ENCODE measurements around the gene PDC. TPM values are rescaled to one million over a fixed set of nuclear protein-coding genes. Genes with fewer than 3 reads are reported as not detected.

Gene PDC
- total and polyA plus RNA-seq, 9 of the 15 experiments (the other 6 are each of a cell fraction or from before 2014, with no cell fraction given), result not detected

DNA sequence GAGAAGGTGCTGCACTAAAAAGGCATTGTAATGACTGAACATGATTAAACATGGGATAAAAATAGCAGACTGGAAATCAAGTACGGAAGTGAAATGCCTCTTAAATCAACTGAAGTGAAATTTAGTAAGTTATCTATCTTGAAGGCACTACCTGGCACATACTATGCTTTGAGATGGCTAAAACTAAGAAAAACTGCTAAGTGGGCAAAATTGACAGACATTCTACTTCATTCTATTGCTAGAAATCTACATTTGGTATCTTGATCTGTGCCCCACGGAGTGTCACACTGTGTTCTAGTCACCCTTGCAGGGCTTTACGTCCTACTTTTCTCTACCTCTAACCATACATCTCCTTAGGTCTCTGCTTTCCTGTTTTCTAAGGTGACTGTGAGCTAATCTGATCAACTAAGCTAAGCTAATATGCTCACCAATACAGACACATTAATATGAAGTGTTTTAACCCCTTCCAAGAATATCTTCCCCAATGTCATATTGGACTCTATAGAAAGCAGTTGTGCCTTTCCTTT, 4.1 kb downstream of the PDC start:
- DNase-seq (ENCODE audit: extremely low read depth in 1 of 4, low spot score in 3 of 4), result no peak
- in situ Hi-C loops (cut with MboI), result no loop called here
- H3K4me3 ChIP-seq, result no peak overlapping the region
- WGBS (ENCODE audit: insufficient coverage, low coverage, missing lambda C conversion rate), result 1% methylated on average over 3 of the region's 3 CpGs
- H2AFZ ChIP-seq (ENCODE audit: low read depth, low read length), result no peak overlapping the region
- FAIRE-seq, result no peak
- no TSS peak for BruUV-seq (replicated peaks)
- POLR2A ChIA-PET, result no interaction called here
- no peaks in the 10 kb centered on the region for H3K9me1 ChIP-seq (ENCODE audit: control insufficient read depth, insufficient read depth, low read length)
- no peaks in the 10 kb centered on the region for H3K4me1 ChIP-seq (replicated peaks in 1 of 2; ENCODE audit: control insufficient read depth in 2 of 2, insufficient read depth in 2 of 2, low read length in 2 of 2)
- intact Hi-C loops (cut with micrococcal nuclease), result no loop called here
- no peaks in the 10 kb centered on the region for H3K27me3 ChIP-seq (ENCODE audit: control insufficient read depth in 2 of 2, insufficient read depth in 2 of 2, low read length in 2 of 2)
- TF ChIP-seq PURB (CRISPR knock-in tag; IDR thresholded peaks at IDR 0.05; ENCODE audit: low read depth) (no peak), ZNF133 (CRISPR knock-in tag; IDR thresholded peaks at IDR 0.05) (no peak), MAFG (tag; conservative IDR thresholded peaks at IDR 0.05) (peak; percentile 64), ZNF316 (IDR thresholded peaks at IDR 0.05) (peak; percentile 77; the same call in 1 of the 2 replicates), C11orf30 (IDR thresholded peaks at IDR 0.05; ENCODE audit: low read depth) (peak; percentile 73), ZNF584 (CRISPR knock-in tag; IDR thresholded peaks at IDR 0.05; ENCODE audit: low read depth) (no peak), MAFK (IDR thresholded peaks at IDR 0.05; ENCODE audit: low read length) (peak; percentile 53; the same call in 1 of the 2 replicates), MAFF (IDR thresholded peaks at IDR 0.05; ENCODE audit: low read length) (peak; percentile 58; the same call in 1 of the 2 replicates)
- TF ChIP-seq, protein P1, sequence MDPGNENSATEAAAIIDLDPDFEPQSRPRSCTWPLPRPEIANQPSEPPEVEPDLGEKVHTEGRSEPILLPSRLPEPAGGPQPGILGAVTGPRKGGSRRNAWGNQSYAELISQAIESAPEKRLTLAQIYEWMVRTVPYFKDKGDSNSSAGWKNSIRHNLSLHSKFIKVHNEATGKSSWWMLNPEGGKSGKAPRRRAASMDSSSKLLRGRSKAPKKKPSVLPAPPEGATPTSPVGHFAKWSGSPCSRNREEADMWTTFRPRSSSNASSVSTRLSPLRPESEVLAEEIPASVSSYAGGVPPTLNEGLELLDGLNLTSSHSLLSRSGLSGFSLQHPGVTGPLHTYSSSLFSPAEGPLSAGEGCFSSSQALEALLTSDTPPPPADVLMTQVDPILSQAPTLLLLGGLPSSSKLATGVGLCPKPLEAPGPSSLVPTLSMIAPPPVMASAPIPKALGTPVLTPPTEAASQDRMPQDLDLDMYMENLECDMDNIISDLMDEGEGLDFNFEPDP (CRISPR knock-in tag; IDR thresholded peaks at IDR 0.05), result no peak
- H3K36me3 ChIP-seq (ENCODE audit: control insufficient read depth, insufficient read depth, low read length), result no peaks in the 10 kb centered on the region
- CTCF ChIA-PET (ENCODE audit: low intra/inter-chr PET ratio), result no interaction called here
- no peak overlapping the region for H3K4me2 ChIP-seq (ENCODE audit: insufficient read depth, low read length)
- H3K9ac ChIP-seq (ENCODE audit: insufficient read depth in 1 of 2, low read depth in 2 of 2, low read length in 2 of 2), result no peak overlapping the region
- H3K9me3 ChIP-seq (replicated peaks; ENCODE audit: control insufficient read depth, insufficient read depth, low read depth, low read length), result no peaks in the 10 kb centered on the region
- ATAC-seq, result no peak
- no peaks in the 10 kb centered on the region for H3K79me2 ChIP-seq (ENCODE audit: control insufficient read depth, insufficient read depth, low read length)
- H4K20me1 ChIP-seq (replicated peaks; ENCODE audit: control insufficient read depth, insufficient read depth, low read length), result no peaks in the 10 kb centered on the region
- H3K27ac ChIP-seq (ENCODE audit: extremely low read depth, low read depth, low read length), result no peak overlapping the region
